Coronary artery (tissue), 2 donors: ENCODE measurements around the gene MSI1.
"Not testable (repeated sequence)": the region's sequence is repeated elsewhere in the genome, so short reads cannot be mapped to it uniquely, and the experiment has no call there.

Experiments used
- DNase-seq: peaks from one replicate; pipeline ENCODE4 v3.0.0-alpha.2; 2017; ENCODE audit warnings: low spot score
- H3K27ac ChIP-seq, 2 donors: fragments of 200-600 bp; sonication (generic); one replicate each; pipeline ENCODE4 v1.5.1; 2016 to 2019
- H3K4me3 ChIP-seq: fragments of 200-600 bp; sonication (generic); 2 replicates; pipeline ENCODE4 v1.5.1; 2016; ENCODE audit warnings: mild to moderate bottlenecking, moderate library complexity
- TF ChIP-seq, protein P1 (sequence below): fragments of 200-600 bp; sonication (generic); IDR thresholded peaks from one replicate; pipeline ENCODE4 v1.5.1; 2019; ENCODE audit warnings: antibody characterized with exemption

The MSI1 gene

DNA sequence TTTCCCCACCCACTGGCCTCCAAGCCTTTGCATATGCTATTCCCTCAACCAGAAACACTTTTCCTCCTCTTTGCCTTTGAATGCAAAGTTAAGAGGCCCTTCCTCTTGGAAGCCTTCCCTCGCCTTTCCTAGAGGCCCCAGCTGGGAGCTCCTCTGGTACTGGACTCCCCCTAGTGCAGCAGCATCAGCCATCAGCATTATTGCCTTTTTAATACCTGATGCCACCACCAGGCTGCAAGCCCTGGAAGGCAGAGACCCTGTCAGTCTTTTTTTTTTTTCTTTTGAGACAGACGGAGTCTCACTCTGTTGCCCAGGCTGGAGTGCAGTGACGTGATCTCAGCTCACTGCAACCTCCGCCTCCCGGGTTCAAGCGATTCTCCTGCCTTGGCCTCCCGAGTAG lies 22.3 kb downstream of the MSI1 start:
- H3K27ac ChIP-seq, result no peak overlapping the region
- DNase-seq, result no peak
- H3K4me3 ChIP-seq, result no peak overlapping the region
- TF ChIP-seq, protein P1, sequence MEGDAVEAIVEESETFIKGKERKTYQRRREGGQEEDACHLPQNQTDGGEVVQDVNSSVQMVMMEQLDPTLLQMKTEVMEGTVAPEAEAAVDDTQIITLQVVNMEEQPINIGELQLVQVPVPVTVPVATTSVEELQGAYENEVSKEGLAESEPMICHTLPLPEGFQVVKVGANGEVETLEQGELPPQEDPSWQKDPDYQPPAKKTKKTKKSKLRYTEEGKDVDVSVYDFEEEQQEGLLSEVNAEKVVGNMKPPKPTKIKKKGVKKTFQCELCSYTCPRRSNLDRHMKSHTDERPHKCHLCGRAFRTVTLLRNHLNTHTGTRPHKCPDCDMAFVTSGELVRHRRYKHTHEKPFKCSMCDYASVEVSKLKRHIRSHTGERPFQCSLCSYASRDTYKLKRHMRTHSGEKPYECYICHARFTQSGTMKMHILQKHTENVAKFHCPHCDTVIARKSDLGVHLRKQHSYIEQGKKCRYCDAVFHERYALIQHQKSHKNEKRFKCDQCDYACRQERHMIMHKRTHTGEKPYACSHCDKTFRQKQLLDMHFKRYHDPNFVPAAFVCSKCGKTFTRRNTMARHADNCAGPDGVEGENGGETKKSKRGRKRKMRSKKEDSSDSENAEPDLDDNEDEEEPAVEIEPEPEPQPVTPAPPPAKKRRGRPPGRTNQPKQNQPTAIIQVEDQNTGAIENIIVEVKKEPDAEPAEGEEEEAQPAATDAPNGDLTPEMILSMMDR, result no peak

DNA sequence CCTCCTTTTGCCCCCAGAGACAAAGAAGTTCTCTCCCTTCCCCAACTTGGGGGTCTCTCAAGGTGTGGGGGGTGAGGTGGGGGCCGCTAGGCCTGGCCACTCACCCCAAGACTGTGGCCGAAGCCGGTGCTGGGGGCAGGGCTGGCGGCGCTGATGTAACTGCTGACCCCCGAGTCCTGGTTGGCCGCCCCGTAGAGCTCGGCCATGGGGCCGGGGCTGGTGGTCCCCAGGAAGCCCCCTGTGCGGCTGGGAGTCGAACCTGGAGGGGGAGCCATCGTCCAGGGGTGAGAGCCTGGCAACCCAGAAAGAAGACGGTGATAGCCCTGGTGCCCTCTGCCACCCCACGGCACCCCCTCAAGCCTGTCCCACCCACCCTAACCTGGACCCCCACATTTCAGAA lies 22.9 kb downstream of the MSI1 start:
- no peak for DNase-seq
- Histone ChIP-seq H3K4me3 (no peak overlapping the region), H3K27ac (no peak overlapping the region)
- TF ChIP-seq, protein P1, result no peak

DNA sequence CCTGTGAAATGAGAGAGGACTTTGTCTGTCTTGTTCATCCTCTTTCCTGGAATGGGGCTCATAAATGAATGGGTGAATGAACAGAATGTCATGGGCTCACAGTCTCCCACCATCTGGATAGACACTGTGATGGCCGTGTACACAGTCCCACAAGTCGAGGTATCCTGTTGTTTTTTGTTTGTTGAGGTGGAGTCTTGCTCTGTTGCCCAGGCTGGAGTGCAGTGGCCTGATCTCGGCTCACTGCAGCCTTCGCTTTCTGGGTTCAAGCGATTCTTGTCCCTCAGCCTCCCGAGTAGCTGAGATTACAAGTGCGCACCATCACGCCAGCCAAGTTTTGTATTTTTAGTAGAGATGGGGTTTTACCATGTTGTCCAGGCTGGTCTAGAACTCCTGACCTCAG lies 25.3 kb downstream of the MSI1 start:
- DNase-seq, result no peak

DNA sequence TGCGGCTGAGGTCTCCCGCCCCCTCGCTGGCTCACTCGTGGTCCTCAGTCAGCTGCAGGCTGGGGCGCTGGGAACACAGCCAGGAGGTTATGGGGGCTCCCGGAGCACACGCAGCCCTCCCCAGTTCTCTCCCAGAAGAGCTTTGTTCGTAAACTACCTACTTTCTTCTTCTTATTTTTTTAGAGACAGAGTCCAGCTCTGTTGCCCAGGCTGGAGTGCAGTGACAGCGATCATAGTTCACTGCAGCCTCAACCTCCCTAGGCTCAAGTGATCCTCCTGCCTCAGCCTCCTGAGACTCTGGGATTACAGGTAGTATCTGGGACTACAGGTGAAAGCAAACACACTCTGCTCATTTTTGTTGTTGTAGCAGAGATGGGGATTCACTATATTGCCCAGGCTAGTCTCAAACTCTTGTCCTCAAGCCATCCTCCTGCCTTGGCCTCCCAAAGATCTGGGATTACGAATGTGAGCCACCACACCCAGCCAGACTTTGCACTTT lies 25.9 kb downstream of the MSI1 start:
- TF ChIP-seq, protein P1, result no peak
- no peak overlapping the region for H3K4me3 ChIP-seq
- no peak for DNase-seq
- no peak overlapping the region for H3K27ac ChIP-seq

More for the DNA sequence above, 25.3 kb downstream of the MSI1 start:
- Histone ChIP-seq H3K4me3 (no peak overlapping the region), H3K27ac (no peak overlapping the region)
- TF ChIP-seq, protein P1, result no peak

DNA sequence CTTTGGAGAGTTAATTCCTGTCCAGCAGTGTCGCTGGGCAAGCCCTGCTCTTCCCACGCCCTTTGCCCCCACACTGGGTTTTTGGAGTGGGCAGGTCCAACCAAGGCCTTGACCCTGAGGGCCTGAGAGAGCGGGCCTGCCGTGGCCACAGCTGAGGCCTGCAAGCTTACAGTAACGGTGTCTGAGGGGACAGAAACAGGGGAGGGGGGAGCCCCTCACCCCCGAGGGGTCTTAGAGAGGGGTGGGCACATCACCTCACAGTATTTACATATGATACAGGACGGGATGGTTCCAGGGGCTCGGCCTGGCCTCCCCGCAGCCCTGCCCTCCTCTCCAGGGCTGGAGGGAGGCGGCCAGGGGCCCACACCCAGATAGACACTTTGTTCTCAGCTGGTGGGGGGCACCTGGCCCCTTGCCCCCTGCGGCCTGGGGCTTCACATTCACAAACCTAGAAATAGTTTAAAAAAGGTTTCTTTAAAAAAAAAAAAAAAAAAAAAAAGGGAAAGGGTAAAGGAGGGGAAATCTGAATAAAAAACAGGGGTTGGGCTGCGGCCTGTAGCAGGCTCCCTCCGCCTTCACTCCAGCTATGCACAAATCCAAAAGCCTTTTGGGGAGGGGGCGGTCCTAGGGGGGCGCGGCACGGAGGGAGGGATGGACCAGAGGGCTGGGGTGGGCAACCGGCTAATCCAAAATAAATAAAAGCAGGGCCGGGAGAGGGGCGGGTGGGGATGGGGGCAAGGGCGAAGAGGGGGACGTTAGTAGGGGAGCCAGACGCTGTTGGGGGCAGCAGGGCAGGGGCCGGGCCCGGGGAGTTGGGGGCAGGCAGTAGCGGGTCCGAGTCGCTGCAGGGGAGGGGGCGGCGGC lies 26.6 kb downstream of the MSI1 start:
- no peak overlapping the region for H3K27ac ChIP-seq
- DNase-seq, result no peak
- TF ChIP-seq, protein P1, result no peak
- H3K4me3 ChIP-seq, result no peak overlapping the region

DNA sequence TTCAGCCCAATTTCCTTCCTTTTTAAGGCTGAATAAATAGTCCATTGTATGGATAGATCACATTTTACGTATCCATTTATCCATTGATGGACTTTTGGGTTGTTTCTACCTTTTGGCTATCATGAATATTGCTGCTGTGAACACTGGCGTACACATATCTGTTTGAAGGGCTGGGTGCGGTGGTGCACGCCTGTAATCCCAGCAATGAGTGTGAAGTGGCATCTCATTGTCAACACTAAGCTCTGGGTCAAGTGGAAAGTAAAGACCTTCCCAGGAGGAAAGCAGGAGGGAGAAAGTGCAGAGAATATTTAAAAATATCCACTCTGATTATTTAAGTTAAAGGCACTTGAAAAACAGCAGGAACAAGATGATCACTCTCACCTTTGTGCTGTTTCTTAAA lies 29.7 kb downstream of the MSI1 start:
- no peak overlapping the region for H3K4me3 ChIP-seq
- DNase-seq, result no peak
- TF ChIP-seq, protein P1, result no peak
- H3K27ac ChIP-seq, result no peak overlapping the region

DNA sequence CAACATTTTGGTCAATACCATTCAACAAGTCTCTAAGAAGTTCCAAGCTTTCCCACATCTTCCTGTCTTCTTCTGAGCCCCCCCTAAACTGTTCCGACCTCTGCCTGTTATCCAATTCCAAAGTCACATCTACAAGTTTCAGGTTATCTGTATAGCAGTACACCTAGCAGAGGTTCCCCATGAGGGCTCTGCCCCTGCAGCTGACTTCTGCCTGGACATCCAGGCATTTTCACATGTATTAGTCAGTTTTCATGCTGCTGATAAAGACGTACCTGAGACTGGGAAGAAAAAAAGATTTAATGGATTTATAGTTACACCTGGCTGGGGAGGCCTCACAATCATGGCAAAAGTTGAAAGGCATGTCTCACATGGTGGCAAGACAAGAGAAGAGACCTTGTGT lies 31.2 kb downstream of the MSI1 start:
- H3K27ac ChIP-seq, result no peak overlapping the region
- no peak for DNase-seq
- H3K4me3 ChIP-seq, result no peak overlapping the region
- TF ChIP-seq, protein P1, result no peak

DNA sequence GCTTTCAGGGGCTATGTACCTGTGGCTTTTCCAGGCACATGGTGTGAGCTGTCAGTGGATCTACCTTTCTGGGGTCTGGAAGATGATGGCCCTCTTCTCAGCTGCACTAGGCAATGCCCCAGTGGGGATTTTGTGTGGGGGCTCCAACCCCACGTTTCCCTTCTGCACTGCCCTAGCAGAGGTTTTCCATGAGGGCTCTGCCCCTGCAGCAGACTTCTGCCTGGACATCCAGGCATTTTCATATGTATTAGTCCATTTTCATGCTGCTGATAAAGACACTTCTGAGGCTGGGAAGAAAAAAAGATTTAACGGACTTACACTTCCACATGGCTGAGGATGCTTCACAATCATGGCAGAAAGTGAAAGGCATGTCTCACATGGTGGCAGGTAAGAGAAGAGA lies 32.6 kb downstream of the MSI1 start:
- DNase-seq, H3K4me3 ChIP-seq, H3K27ac ChIP-seq: not testable (repeated sequence)
